ENCODE measurements around the gene TRMU. TPM values are rescaled to one million over a fixed set of nuclear protein-coding genes. Genes with fewer than 3 reads are reported as not detected.
"Not testable (repeated sequence)": the region's sequence is repeated elsewhere in the genome, so short reads cannot be mapped to it uniquely, and the experiment has no call there.

TRMU gene
- total RNA-seq, 4 donors from 2014 or later, result 9.1 to 14.4 (median 13.0) TPM

DNA sequence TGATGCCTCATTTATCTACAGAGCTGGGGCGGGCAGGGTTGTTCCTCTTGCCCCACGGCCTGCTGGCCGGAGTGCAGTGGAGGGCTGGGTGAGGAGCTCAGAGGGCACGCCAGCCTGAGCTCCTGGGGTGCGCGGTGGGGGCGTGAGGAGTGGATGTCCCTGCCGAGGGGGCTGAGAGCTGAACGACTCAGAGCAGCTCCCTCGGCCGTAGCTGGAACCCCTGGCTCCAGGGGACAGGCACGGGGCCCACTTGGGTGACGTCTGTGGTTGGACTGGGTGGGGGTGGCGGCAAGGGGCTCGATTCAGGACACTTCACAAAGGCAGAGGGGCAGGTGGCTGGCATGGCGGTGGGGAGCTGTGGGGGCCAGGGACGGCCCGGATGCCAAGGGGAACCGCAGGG lies 62.4 kb downstream of the TRMU start:
- TF ChIP-seq, protein P1, sequence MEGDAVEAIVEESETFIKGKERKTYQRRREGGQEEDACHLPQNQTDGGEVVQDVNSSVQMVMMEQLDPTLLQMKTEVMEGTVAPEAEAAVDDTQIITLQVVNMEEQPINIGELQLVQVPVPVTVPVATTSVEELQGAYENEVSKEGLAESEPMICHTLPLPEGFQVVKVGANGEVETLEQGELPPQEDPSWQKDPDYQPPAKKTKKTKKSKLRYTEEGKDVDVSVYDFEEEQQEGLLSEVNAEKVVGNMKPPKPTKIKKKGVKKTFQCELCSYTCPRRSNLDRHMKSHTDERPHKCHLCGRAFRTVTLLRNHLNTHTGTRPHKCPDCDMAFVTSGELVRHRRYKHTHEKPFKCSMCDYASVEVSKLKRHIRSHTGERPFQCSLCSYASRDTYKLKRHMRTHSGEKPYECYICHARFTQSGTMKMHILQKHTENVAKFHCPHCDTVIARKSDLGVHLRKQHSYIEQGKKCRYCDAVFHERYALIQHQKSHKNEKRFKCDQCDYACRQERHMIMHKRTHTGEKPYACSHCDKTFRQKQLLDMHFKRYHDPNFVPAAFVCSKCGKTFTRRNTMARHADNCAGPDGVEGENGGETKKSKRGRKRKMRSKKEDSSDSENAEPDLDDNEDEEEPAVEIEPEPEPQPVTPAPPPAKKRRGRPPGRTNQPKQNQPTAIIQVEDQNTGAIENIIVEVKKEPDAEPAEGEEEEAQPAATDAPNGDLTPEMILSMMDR (IDR thresholded peaks at IDR 0.05 in 4 of 5, conservative IDR thresholded peaks at IDR 0.05 in 1 of 5), result no peak
- TF ChIP-seq POLR2A (IDR thresholded peaks at IDR 0.05), result no peak
- H3K9me3 ChIP-seq, result no peaks in the 10 kb centered on the region
- H3K27me3 ChIP-seq, result no peaks in the 10 kb centered on the region
- H3K36me3 ChIP-seq, result no peaks in the 10 kb centered on the region
- intact Hi-C loops (cut with DNase I; ENCODE audit: low total_unique reads) (no loop called here), in situ Hi-C loops (cut with MboI; ENCODE audit: low sequenced_read_pairs in 4 of 4) (loop anchor here in 1 of 4 donors (25.0 kb wide), 1 partner anchor 139 kb away; the partner anchor contains the start of gene CELSR1)
- no peaks in the 10 kb centered on the region for H3K4me1 ChIP-seq
- no peak overlapping the region for H3K27ac ChIP-seq
- ATAC-seq (no peak), DNase-seq (no peak)
- no peak overlapping the region for H3K4me3 ChIP-seq

DNA sequence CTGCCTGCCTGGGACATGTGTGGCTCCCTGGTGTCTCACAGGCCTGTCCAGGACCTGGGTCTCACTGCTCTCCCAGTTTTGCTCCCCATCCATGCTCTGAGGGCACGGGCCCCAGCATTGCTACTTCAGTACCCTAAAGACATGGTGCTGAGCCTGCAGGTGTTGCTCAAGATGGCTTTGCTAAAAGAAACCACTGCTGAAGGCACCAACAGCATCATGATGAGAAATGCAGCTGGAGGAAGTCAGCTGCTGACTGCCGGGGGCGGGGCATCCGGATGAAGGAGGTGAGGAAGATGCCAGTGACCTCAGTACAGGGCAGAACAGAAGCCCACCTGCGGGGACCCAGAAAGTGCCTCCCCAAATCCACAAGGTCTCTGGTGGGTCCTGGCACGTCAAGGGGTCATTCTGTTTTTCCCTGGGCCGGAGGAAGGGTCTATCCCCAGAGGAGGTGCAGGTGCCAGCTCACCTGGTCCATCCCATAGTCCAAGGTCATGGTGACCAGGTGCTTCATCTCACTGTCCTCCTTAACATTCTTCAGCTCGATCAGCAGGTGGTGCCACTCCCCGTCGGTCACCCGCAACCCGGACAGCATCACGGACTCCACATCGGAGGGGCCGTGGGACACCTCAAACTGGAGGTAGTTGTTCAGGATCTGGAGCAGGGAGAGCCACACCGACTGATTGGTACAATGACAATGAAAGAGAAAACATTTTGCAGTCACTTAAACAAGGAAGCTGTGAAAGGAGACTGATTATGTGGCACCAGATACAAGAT lies 63.9 kb downstream of the TRMU start:
- no peak for ATAC-seq
- no peak overlapping the region for H3K27ac ChIP-seq
- DNase-seq, result no peak
- in situ Hi-C loops (cut with MboI; ENCODE audit: low sequenced_read_pairs in 4 of 4), result loop anchor here in 1 of 4 donors (25.0 kb wide), 1 partner anchor 138 kb away; the partner anchor contains the start of gene CELSR1
- intact Hi-C loops (cut with DNase I; ENCODE audit: low total_unique reads), result no loop called here
- H3K4me1 ChIP-seq, result no peaks in the 10 kb centered on the region
- TF ChIP-seq, protein P1 (IDR thresholded peaks at IDR 0.05 in 4 of 5, conservative IDR thresholded peaks at IDR 0.05 in 1 of 5), result no peak
- no peak for TF ChIP-seq POLR2A (IDR thresholded peaks at IDR 0.05)
- no peaks in the 10 kb centered on the region for H3K36me3 ChIP-seq
- H3K4me3 ChIP-seq, result no peak overlapping the region
- no peaks in the 10 kb centered on the region for H3K27me3 ChIP-seq
- H3K9me3 ChIP-seq, result no peaks in the 10 kb centered on the region

DNA sequence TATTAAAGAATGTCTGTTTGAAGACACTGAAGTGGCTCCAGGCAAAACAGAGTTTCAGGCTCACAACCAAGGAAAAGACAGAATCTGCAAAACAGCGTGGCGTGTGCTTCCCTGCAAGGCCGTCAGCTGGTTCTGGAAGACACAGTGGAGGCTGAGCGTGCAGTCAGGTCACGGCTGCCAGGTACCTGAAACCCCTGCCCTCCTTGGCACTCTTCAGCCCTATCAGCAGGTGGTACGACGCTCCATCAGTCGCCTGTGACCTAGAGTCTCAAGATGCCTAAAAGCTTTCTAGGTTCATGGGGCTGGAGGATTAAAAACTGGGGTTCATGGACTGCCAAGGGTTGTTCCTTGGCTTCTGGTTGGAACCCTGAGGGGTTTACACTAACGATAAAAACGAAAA lies 65.9 kb downstream of the TRMU start:
- H3K36me3 ChIP-seq, result no peaks in the 10 kb centered on the region
- ATAC-seq (no peak), DNase-seq (no peak)
- no peak for TF ChIP-seq POLR2A (IDR thresholded peaks at IDR 0.05)
- TF ChIP-seq, protein P1 (IDR thresholded peaks at IDR 0.05 in 4 of 5, conservative IDR thresholded peaks at IDR 0.05 in 1 of 5), result no peak
- no peaks in the 10 kb centered on the region for H3K9me3 ChIP-seq
- intact Hi-C loops (cut with DNase I; ENCODE audit: low total_unique reads), result no loop called here
- H3K27ac ChIP-seq, result no peak overlapping the region
- H3K4me1 ChIP-seq, result no peaks in the 10 kb centered on the region
- H3K4me3 ChIP-seq, result no peak overlapping the region
- H3K27me3 ChIP-seq, result no peaks in the 10 kb centered on the region
- in situ Hi-C loops (cut with MboI; ENCODE audit: low sequenced_read_pairs in 4 of 4), result no loop called here

DNA sequence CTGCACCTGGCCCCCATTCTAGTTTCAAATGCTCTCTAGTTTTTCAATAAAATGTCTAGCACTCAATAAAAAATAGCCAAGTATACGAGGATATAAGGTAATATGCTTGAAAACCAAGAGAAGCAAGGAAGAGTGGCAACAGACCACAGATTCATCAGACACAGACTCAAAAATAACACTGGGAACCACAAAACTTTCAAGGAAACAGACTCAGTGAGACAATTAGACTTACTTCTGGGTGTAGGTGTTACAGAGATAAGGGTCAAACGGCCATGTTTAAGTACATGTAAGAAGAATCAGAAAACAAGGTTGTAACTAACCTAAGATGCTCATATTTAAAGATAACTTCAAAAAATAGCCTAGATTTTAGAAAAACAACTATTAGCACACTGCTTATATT lies 67.0 kb downstream of the TRMU start:
- DNase-seq, result no peak
- H3K36me3 ChIP-seq, result no peaks in the 10 kb centered on the region
- ATAC-seq, result no peak
- no peak for TF ChIP-seq POLR2A (IDR thresholded peaks at IDR 0.05)
- TF ChIP-seq, protein P1 (IDR thresholded peaks at IDR 0.05 in 4 of 5, conservative IDR thresholded peaks at IDR 0.05 in 1 of 5), result no peak
- H3K27ac ChIP-seq, result no peak overlapping the region
- in situ Hi-C loops (cut with MboI; ENCODE audit: low sequenced_read_pairs in 4 of 4), result no loop called here
- H3K9me3 ChIP-seq, result no peaks in the 10 kb centered on the region
- H3K4me1 ChIP-seq, result no peaks in the 10 kb centered on the region
- intact Hi-C loops (cut with DNase I; ENCODE audit: low total_unique reads), result no loop called here
- no peak overlapping the region for H3K4me3 ChIP-seq
- no peaks in the 10 kb centered on the region for H3K27me3 ChIP-seq

DNA sequence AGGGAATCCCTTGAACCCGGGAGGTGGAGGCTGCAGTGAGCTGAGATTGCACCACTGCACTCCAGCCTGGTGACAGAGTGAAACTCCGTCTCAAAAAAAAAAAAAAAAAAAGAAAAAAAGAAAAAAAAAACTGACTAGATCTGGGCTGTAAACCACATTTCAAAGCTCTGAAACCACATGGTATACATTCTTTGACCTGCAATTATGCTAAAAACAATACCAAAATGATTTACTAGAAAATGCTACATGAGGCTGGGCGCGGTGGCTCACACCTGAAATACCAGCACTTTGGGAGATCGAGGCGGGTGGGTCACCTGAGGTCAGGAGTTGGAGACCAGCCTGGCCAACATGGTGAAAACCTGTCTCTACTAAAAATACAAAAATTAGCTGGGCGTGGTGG lies 68.4 kb downstream of the TRMU start:
- H3K4me3 ChIP-seq; intact Hi-C loops (cut with DNase I; ENCODE audit: low total_unique reads); DNase-seq; ATAC-seq; H3K36me3 ChIP-seq; in situ Hi-C loops (cut with MboI; ENCODE audit: low sequenced_read_pairs in 4 of 4); H3K9me3 ChIP-seq; H3K4me1 ChIP-seq; H3K27ac ChIP-seq; H3K27me3 ChIP-seq: not testable (repeated sequence)

Data from gastrocnemius medialis (tissue), 4 donors.